Panc1 (cell line): Measurements from ENCODE around the gene CES1. TPM values are rescaled to one million over a fixed set of nuclear protein-coding genes. Genes with fewer than 3 reads are reported as not detected.
A peak's percentile ranks its signal among the peaks of the same experiment; 100 is the strongest.

Experiments
- ATAC-seq: fragments of 200-7000 bp; cut with Tn5 transposase; 2 replicates; pipeline ENCODE4 v1.9.1; 2020; ENCODE audit warnings: mild to moderate bottlenecking, moderate library complexity
- Bru-seq: library from RNA; stranded (reverse); fragments of 400-500 nt; gene quantifications from one replicate; lab custom pipeline; 2021; lab: Mats Ljungman, UMichigan
- BruChase-seq, 2 experiments: library from RNA; stranded (reverse); fragments of 400-500 nt; gene quantifications; one replicate each; lab custom pipeline; 2021; lab: Mats Ljungman, UMichigan
- BruUV-seq: library from RNA; stranded (reverse); fragments of 400-500 nt; replicated peaks from 2 replicates; lab custom pipeline; 2021; lab: Mats Ljungman, UMichigan
- CTCF ChIA-PET: fragments of 300-600 bp; sonication (Branson Sonifier 250); formaldehyde crosslinking; loops from one replicate; lab custom pipeline; 2022; ENCODE audit warnings: antibody characterized with exemption; lab: Charles Lee
- POLR2A ChIA-PET: fragments of 300-600 bp; sonication (Branson Sonifier 250); formaldehyde crosslinking; loops from one replicate; lab custom pipeline; 2022; ENCODE audit warnings: antibody characterized with exemption; lab: Charles Lee
- DNase-seq: peaks from one replicate; pipeline ENCODE4 v3.0.0-alpha.2; 2010; ENCODE audit warnings: low read depth, low spot score
- H3K27ac ChIP-seq: 2 replicates; pipeline ENCODE4 v1.5.1; 2011; ENCODE audit warnings: mild to moderate bottlenecking, low read length, inconsistent platforms
- H3K27me3 ChIP-seq: fragments of 200-500 bp; sonication (Bioruptor generic); 2 replicates; pipeline ENCODE4 v1.6.0; 2014; ENCODE audit warnings: low read length, inconsistent platforms; ENCODE audit not compliant: control insufficient read depth, insufficient read depth
- H3K36me3 ChIP-seq: fragments of 200-500 bp; sonication (Bioruptor generic); 2 replicates; pipeline ENCODE4 v1.5.1; 2014; ENCODE audit warnings: inconsistent platforms, mild to moderate bottlenecking, low read length, moderate library complexity; ENCODE audit not compliant: control insufficient read depth, insufficient read depth
- H3K4me1 ChIP-seq: 2 replicates; pipeline ENCODE4 v1.5.1; 2011; ENCODE audit warnings: inconsistent platforms, mild to moderate bottlenecking, low read length, moderate library complexity; ENCODE audit not compliant: control insufficient read depth, insufficient read depth
- H3K4me3 ChIP-seq, 2 experiments: 2 replicates each; pipeline ENCODE4 v1.5.1; 2011 to 2012; ENCODE audit warnings: low read depth in 2 of 2, low read length in 2 of 2, mild to moderate bottlenecking in 2 of 2, inconsistent platforms in 1 of 2, moderate library complexity in 1 of 2
- H3K9me3 ChIP-seq: fragments of 200-500 bp; sonication (Bioruptor generic); 2 replicates; pipeline ENCODE4 v1.5.1; 2014; ENCODE audit warnings: low read depth, mild to moderate bottlenecking, inconsistent platforms, low read length, moderate library complexity; ENCODE audit not compliant: control insufficient read depth, insufficient read depth
- CTCF ChIP-seq: fragments of 450-650 bp; IDR thresholded peaks from 2 replicates; pipeline ENCODE4 v1.5.1; 2017; ENCODE audit warnings: mild to moderate bottlenecking
- POLR2AphosphoS5 ChIP-seq: IDR thresholded peaks from 2 replicates; pipeline ENCODE4 v1.6.1; 2012; ENCODE audit warnings: mild to moderate bottlenecking, low read depth, low read length, moderate library complexity
- REST ChIP-seq, 2 experiments: IDR thresholded peaks; 2 replicates each; pipeline ENCODE4 v1.6.1; 2011 to 2012; ENCODE audit warnings: low read depth in 2 of 2, control low read depth in 1 of 2, low read length in 1 of 2, mild to moderate bottlenecking in 1 of 2, moderate library complexity in 1 of 2; ENCODE audit not compliant: insufficient read depth in 1 of 2
- SIN3A ChIP-seq: IDR thresholded peaks from 2 replicates; pipeline ENCODE4 v1.6.1; 2012; ENCODE audit warnings: low read depth, mild to moderate bottlenecking, low read length, moderate library complexity, borderline replicate concordance; ENCODE audit not compliant: insufficient read depth
- TCF7L2 ChIP-seq: IDR thresholded peaks from 2 replicates; pipeline ENCODE4 v1.6.1; 2011; ENCODE audit warnings: mild to moderate bottlenecking, low read depth, low read length, inconsistent platforms
- in situ Hi-C: cut with HindIII; loops from 2 replicates; pipeline ENCODE4 v1.10.0; 2016; ENCODE audit warnings: low sequenced_read_pairs, low pct_unique_long_range_greater_than_20kb
- intact Hi-C: fragments of 100-400 bp; cut with micrococcal nuclease; formaldehyde crosslinking; loops from one replicate; pipeline ENCODE4 v1.10.0; 2022; ENCODE audit not compliant: unreplicated experiment
- long read RNA-seq: library from polyadenylated mRNA; unstranded; transcript quantifications from one replicate; pipeline ENCODE4 v2.0.0, GENCODE V29; 2021; ENCODE audit not compliant: unreplicated experiment
- polyA plus RNA-seq: library from polyadenylated mRNA; unstranded; fragments of >200 nt; gene quantifications from one replicate; pipeline ENCODE4 v1.2.1, GENCODE V29; 2012; ENCODE audit warnings: missing spikeins; ENCODE audit not compliant: insufficient read length
- total RNA-seq: library from RNA; stranded (reverse); gene quantifications from one replicate; pipeline ENCODE4 v1.2.1, GENCODE V29; 2021; ENCODE audit not compliant: unreplicated experiment

The CES1 gene
- total RNA-seq (27.5 TPM), Bru-seq, nascent RNA (percentile 42 among the genes with signal in this experiment), BruChase-seq, experiment 1, labeled RNA remaining after a 2-hour chase (percentile 39 among the genes with signal in this experiment), BruChase-seq, experiment 2, labeled RNA remaining after a 6-hour chase (percentile 47 among the genes with signal in this experiment)
- 15.8 TPM for polyA plus RNA-seq
- long read RNA-seq, transcript CES1-202 (14 exons, 1,835 nt): minor isoform, 11 of 34 reads
- long read RNA-seq, transcript CES1-201 (14 exons, 2,006 nt): major isoform, 15 of 34 reads
- long read RNA-seq, partial matches to known transcripts: 3 of 34 reads
- long read RNA-seq, other reads (novel, unspliced or antisense): 5 of 34 reads

- intact Hi-C loops: no loop called here
- TF ChIP-seq POLR2AphosphoS5 (no peak), SIN3A (no peak), REST (IDR thresholded peaks at IDR 0.05; ENCODE audit: insufficient read depth in 1 of 2, low read depth in 2 of 2, low read length in 1 of 2) (no peak), TCF7L2 (no peak), CTCF (no peak)
- Histone ChIP-seq H3K27ac (no peak within 1 kb of the TSS), H3K36me3 (no peaks in the 10 kb centered on the region), H3K4me3 (peak within 1 kb of the TSS; percentile 21 to 33), H3K9me3 (no peaks in the 10 kb centered on the region), H3K27me3 (no peaks in the 10 kb centered on the region), H3K4me1 (no peaks in the 10 kb centered on the region)
- ATAC-seq (peak; percentile 76), DNase-seq (no peak)
- ChIA-PET POLR2A (no interaction called here), CTCF (interaction anchor here (0.7 kb wide), 1 partner anchor 368 kb away, joined by 5 read pairs; no protein-coding TSS in a partner anchor)
- no TSS peak for BruUV-seq
- in situ Hi-C loops: loop anchor here (25.0 kb wide), 1 partner anchor 121 kb away; no protein-coding TSS in a partner anchor
Measured at GRCh38 chr16:55832773-55833691, at the start of gene CES1. Gene CES1 (minus strand): TSS chr16:55833096. CDS start chr16:55833055, 41 bp downstream.

GRCh38 chr16:55876854-55877253 lies 44.0 kb upstream of the CES1 start:
- H3K27me3 ChIP-seq: no peaks in the 10 kb centered on the region
- DNase-seq: no peak
- intact Hi-C loops (no loop called here), in situ Hi-C loops (no loop called here)
- no peak for ATAC-seq
- no TSS peak for BruUV-seq
- POLR2A ChIA-PET: no interaction called here
- no peak overlapping the region for H3K4me3 ChIP-seq
- no peaks in the 10 kb centered on the region for H3K9me3 ChIP-seq
- no peaks in the 10 kb centered on the region for H3K36me3 ChIP-seq
- no peaks in the 10 kb centered on the region for H3K4me1 ChIP-seq
- H3K27ac ChIP-seq: no peak overlapping the region
- CTCF ChIA-PET: no interaction called here
- TF ChIP-seq TCF7L2 (no peak), CTCF (no peak), POLR2AphosphoS5 (no peak), REST (IDR thresholded peaks at IDR 0.05; ENCODE audit: insufficient read depth in 1 of 2, low read depth in 2 of 2, low read length in 1 of 2) (no peak), SIN3A (no peak)
